Measurements from ENCODE around the gene MEOX1.

Gene MEOX1

DNA sequence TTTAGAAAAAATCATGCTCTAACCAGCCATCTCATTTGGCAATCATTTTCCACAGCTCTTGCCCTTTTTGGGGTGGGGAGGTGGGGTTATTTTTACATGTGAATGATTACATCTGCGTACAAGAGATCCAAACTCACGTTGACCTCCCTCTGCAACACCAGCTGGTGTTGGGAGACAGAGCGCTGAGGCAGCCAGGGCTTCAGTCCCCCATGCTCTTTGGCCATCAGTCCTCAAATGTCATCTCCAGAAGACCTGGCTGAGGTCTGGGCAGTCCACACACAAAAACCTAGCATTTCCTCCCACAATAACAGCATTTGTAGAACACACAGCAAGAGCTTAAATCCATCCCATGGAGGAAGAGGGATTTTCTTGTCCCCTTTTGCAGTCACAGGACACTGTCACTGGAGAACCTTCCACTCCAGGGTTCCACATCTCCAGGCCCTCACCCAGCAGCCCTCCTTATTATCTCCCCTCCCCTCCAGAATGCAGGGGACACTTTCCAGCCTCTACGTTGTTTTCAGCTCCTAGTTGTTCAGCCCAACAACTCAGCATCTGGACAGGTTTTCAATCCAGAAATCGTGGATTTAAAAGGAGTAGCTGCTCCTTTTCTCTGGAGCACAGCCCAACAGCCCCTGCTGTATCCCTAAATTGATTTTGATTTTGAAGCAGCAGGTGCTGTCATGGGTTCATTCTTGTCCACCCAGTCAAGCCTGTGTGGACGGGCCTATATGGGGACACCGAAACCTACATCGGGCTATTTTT lies 21.1 kb downstream of the MEOX1 start:
- in situ Hi-C loops (cut with MboI; ENCODE audit: low sequenced_read_pairs, unreplicated experiment) = no loop called here
- DNase-seq (ENCODE audit: low spot score) = no peak
- TF ChIP-seq, protein P1, sequence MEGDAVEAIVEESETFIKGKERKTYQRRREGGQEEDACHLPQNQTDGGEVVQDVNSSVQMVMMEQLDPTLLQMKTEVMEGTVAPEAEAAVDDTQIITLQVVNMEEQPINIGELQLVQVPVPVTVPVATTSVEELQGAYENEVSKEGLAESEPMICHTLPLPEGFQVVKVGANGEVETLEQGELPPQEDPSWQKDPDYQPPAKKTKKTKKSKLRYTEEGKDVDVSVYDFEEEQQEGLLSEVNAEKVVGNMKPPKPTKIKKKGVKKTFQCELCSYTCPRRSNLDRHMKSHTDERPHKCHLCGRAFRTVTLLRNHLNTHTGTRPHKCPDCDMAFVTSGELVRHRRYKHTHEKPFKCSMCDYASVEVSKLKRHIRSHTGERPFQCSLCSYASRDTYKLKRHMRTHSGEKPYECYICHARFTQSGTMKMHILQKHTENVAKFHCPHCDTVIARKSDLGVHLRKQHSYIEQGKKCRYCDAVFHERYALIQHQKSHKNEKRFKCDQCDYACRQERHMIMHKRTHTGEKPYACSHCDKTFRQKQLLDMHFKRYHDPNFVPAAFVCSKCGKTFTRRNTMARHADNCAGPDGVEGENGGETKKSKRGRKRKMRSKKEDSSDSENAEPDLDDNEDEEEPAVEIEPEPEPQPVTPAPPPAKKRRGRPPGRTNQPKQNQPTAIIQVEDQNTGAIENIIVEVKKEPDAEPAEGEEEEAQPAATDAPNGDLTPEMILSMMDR (IDR thresholded peaks at IDR 0.05; ENCODE audit: borderline replicate concordance, control extremely low read depth, extremely low read depth, insufficient read depth, missing control alignments) = no peak

DNA sequence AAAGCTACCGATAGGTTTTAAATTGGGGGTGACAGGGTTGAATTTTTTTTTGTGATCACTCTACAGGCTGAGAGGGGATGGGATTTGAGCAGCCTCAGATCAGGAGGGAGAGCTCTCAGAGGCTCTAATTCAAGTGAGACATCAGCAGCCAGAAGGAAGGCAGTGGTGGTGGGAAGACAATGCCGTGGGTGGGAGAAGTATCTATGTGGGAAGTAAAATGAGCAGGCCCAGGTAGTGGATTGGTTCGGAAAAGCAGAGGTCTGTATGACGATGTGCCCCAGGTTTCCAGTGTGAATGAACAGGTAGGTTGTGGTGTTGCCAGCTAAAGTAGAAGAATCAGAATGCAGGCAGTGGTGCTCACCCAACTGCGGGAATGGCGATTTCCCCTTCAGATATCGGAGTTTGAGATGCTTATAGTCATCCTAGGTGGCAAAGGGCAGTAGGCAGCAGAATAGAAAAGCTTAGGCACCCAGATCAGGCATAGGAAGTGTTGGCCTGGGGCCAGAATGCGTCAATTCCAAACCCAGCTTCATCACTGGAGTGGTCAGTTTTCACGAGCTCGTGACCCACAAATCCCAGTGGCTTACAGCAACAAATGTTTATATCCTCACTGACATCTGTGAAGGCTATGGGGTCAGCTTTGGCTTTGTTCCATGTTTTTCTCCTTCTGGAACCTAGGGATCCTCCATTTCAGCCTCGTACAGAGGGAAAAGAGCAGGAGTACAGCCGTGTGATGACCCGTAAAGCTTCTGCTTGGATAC lies 24.0 kb downstream of the MEOX1 start:
- TF ChIP-seq, protein P1 (IDR thresholded peaks at IDR 0.05; ENCODE audit: borderline replicate concordance, control extremely low read depth, extremely low read depth, insufficient read depth, missing control alignments) = no peak
- no peak for DNase-seq (ENCODE audit: low spot score)

DNA sequence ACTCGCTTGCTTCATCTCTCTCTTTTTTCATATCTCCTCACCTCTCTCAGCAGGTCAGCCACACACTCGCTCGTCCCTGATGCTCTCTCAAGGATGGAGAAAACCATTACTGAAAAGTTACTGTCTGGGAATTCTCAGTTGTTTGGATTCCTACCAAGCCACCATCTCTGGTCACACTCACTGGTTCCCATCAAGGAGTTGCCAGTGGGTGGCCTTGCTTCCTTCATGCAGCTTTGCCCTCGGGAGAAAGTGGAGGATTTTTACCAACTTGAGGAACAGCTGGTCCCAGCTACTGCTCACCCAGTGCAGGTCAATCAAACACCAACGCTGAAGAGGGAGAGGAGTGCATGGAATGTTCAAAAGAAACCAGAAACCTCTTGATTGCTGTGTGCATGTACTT lies 25.3 kb downstream of the MEOX1 start:
- in situ Hi-C loops (cut with MboI; ENCODE audit: low sequenced_read_pairs, unreplicated experiment) = no loop called here
- TF ChIP-seq, protein P1 (IDR thresholded peaks at IDR 0.05; ENCODE audit: borderline replicate concordance, control extremely low read depth, extremely low read depth, insufficient read depth, missing control alignments) = no peak
- DNase-seq (ENCODE audit: low spot score) = no peak

More for the DNA sequence above, 24.0 kb downstream of the MEOX1 start:
- in situ Hi-C loops (cut with MboI; ENCODE audit: low sequenced_read_pairs, unreplicated experiment) = no loop called here

DNA sequence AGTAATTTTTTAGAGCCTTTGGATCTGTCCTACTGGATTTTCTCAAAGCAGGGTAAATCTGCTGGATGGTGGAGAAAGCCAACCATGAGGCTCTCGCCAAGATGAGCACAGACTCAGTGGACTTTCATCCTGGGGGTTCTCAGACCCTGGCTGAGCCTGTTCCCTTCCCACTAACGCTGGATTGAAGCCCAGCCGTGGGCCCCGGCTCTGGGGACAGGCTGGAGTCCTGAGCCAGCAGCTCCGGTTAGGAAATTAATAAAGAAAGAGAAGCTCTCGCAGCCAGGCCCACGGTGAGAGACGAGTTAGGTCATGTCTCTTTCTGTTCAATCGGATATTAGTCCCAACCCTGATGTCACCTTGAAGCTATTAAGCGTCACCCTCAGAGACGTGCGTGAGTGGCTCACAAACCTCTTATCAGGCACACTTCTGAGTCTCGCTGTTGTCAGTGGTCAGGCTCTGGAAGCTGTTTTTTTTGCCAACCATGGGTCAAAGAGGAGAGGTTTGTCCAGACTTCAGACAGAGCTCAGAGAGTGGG lies 27.1 kb downstream of the MEOX1 start:
- no peak for DNase-seq (ENCODE audit: low spot score)
- TF ChIP-seq, protein P1 (IDR thresholded peaks at IDR 0.05; ENCODE audit: borderline replicate concordance, control extremely low read depth, extremely low read depth, insufficient read depth, missing control alignments) = no peak
- in situ Hi-C loops (cut with MboI; ENCODE audit: low sequenced_read_pairs, unreplicated experiment) = no loop called here

DNA sequence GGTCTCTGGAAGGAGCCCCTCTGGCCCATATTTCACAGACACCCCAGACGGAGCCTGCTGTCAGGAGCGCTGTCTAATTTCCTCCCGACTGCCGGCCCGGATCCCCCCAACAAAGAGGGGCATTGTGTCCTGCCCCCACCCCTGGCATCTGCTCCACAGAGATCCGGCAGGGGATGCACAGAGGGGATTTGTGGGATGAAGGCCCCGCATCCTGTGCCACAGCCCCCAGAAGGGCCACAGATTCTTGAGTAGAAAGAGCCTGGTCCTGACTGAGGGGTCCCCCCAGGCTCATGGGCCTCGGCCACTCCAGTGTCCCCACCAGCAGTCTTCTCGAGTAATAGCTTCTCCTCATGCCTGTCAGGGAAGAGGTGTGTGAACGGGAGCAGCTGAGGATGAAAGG lies 29.5 kb downstream of the MEOX1 start:
- no peak for DNase-seq (ENCODE audit: low spot score)
- in situ Hi-C loops (cut with MboI; ENCODE audit: low sequenced_read_pairs, unreplicated experiment) = no loop called here
- TF ChIP-seq, protein P1 (IDR thresholded peaks at IDR 0.05; ENCODE audit: borderline replicate concordance, control extremely low read depth, extremely low read depth, insufficient read depth, missing control alignments) = no peak

DNA sequence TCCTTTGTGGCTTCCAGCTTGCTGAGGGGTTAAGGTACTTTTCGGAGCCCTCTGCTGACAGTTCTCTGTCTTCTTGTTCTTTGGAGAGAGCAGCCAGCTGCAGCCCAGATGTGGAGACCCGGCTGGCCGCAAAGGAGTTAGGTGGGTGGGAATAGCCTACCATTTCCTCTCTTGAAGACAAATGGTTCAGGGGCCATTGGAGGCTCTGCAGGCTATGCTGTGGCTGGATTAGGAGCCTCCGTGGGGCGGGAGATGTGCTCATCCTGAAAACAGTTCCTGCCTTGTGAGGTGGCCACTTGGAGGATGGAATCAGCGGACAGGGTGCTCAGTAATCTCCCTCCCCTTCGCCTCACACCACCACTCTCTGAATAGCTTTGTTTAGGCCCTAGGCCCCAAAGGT lies 30.3 kb downstream of the MEOX1 start:
- TF ChIP-seq, protein P1 (IDR thresholded peaks at IDR 0.05; ENCODE audit: borderline replicate concordance, control extremely low read depth, extremely low read depth, insufficient read depth, missing control alignments) = no peak
- in situ Hi-C loops (cut with MboI; ENCODE audit: low sequenced_read_pairs, unreplicated experiment) = no loop called here

More for the DNA sequence above, 30.3 kb downstream of the MEOX1 start:
- DNase-seq (ENCODE audit: low spot score) = no peak

Data from GM13976 (cell line).